Calu3 (cell line): Measurements from ENCODE around the gene TREML2. TPM values are rescaled to one million over a fixed set of nuclear protein-coding genes. Genes with fewer than 3 reads are reported as not detected.

Experiments
- BruUV-seq: library from RNA; stranded (reverse); fragments of 400-500 nt; replicated peaks from 2 replicates; lab custom pipeline; 2021; lab: Mats Ljungman, UMichigan
- CTCF ChIA-PET: fragments of 300-600 bp; sonication (Branson Sonifier 250); formaldehyde crosslinking; loops from one replicate; lab custom pipeline; 2022; ENCODE audit warnings: antibody characterized with exemption; lab: Charles Lee
- DNase-seq: peaks from one replicate; pipeline ENCODE4 v3.0.0; 2022
- H3K27ac Mint-ChIP-seq: one replicate; pipeline ENCODE4 v1.8.0; 2022; ENCODE audit warnings: mixed read lengths; ENCODE audit not compliant: unreplicated experiment
- H3K27me3 Mint-ChIP-seq: one replicate; pipeline ENCODE4 v1.8.0; 2022; ENCODE audit warnings: mixed read lengths; ENCODE audit not compliant: unreplicated experiment
- H3K36me3 Mint-ChIP-seq: one replicate; pipeline ENCODE4 v1.8.0; 2022; ENCODE audit warnings: mild to moderate bottlenecking, moderate library complexity, mixed read lengths; ENCODE audit not compliant: insufficient read depth, unreplicated experiment
- H3K4me1 Mint-ChIP-seq: one replicate; pipeline ENCODE4 v1.8.0; 2022; ENCODE audit warnings: mild to moderate bottlenecking, low read depth, mixed read lengths; ENCODE audit not compliant: unreplicated experiment
- H3K4me3 Mint-ChIP-seq: one replicate; pipeline ENCODE4 v1.8.0; 2022; ENCODE audit warnings: mild to moderate bottlenecking, low read depth, moderate library complexity, mixed read lengths; ENCODE audit not compliant: unreplicated experiment
- H3K9me3 Mint-ChIP-seq: one replicate; pipeline ENCODE4 v1.8.0; 2022; ENCODE audit warnings: low read depth, mixed read lengths; ENCODE audit not compliant: unreplicated experiment
- intact Hi-C: fragments of 100-400 bp; cut with micrococcal nuclease; formaldehyde crosslinking; loops from one replicate; pipeline ENCODE4 v1.10.0; 2022; ENCODE audit not compliant: unreplicated experiment
- total RNA-seq: library from RNA; stranded (reverse); gene quantifications from 2 replicates; pipeline ENCODE4 v1.2.3, GENCODE V29; 2022
- TF ChIP-seq, protein P1 (sequence below): fragments of 200-600 bp; IDR thresholded peaks from one replicate; pipeline ENCODE4 v1.8.0; 2022; ENCODE audit warnings: antibody characterized with exemption; ENCODE audit not compliant: unreplicated experiment

TREML2 gene
- total RNA-seq, 1 experiment from 2014 or later = not detected

DNA sequence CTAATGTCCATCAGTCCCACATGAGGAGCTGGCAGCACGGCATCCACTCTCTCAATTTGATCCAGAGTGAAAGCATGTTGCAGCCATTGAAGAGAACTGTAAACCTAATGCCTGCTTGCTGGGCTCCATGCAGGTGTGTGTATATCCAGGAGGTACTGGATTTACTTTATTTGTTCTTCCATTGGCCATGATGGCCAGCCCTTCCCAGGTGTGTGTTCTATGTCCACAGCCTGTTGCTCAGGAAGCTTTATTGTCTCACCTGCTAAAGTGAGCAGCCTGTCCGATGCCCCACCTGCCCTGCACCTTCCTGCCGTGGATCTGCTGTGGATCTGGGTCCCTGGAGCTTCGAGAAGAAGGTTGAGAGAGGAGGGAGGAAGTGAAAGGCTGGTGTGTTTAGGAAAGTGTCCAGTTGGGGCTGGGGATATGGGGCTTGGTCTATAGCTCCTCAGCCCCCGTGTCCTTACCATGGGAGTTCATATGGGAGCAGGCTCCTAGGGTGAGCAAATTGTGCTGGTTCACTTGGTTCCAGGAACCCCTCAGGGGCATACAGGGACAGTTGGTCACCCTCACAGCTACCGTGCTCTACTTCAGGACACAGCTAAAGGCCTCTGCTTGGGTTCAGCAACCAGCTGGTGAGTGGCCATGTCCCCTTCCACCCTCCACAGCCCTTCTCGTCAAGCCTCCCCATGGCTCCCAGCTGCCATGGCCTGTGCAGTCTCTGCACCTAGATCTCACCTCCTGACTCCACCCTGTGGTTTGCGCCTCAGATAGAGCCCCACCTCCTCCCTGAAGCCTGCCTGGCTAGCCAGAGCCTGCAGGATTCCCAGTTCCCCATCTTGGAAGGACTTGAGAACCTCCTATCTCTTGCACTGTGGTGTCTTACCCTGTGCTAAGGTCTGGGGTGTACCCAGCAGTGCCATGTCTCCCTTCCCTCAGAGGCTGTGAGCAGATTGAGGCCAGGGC is 12.7 kb downstream of the TREML2 start:
- peaks cover 69% of the 10 kb centered on the region for H3K27me3 Mint-ChIP-seq
- TF ChIP-seq, protein P1, sequence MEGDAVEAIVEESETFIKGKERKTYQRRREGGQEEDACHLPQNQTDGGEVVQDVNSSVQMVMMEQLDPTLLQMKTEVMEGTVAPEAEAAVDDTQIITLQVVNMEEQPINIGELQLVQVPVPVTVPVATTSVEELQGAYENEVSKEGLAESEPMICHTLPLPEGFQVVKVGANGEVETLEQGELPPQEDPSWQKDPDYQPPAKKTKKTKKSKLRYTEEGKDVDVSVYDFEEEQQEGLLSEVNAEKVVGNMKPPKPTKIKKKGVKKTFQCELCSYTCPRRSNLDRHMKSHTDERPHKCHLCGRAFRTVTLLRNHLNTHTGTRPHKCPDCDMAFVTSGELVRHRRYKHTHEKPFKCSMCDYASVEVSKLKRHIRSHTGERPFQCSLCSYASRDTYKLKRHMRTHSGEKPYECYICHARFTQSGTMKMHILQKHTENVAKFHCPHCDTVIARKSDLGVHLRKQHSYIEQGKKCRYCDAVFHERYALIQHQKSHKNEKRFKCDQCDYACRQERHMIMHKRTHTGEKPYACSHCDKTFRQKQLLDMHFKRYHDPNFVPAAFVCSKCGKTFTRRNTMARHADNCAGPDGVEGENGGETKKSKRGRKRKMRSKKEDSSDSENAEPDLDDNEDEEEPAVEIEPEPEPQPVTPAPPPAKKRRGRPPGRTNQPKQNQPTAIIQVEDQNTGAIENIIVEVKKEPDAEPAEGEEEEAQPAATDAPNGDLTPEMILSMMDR = no peak
- BruUV-seq = no TSS peak
- H3K9me3 Mint-ChIP-seq = no peaks in the 10 kb centered on the region
- no peak for DNase-seq
- no peak overlapping the region for H3K27ac Mint-ChIP-seq
- no peaks in the 10 kb centered on the region for H3K36me3 Mint-ChIP-seq
- H3K4me1 Mint-ChIP-seq = no peaks in the 10 kb centered on the region
- CTCF ChIA-PET = no interaction called here
- no peak overlapping the region for H3K4me3 Mint-ChIP-seq
- intact Hi-C loops = no loop called here

DNA sequence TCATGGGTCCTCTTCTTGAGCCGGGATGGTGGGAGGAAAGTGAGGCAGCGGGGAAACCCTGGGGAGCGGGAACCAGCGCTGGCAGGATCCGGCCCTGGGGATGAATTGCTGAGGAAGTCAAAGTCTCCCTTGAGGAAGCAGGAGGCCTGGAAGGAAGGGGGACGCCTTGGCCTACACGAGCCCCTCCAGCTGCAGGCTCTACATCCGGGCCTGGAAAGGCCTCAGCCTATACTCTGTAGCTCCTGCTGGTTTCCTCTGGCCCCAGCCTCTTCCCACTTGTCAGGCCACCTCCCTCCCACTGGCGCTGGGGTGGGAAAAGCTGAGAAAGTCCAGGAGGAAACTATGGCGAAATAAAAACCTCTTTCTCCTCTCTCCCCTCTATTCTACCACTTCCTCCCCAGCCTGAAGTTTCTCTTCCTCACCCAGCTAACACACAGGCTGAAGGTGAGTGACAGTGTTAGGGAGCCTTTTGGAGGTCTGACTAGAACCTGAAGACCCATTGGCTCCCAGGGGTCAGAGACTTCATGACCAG is 14.9 kb downstream of the TREML2 start:
- H3K4me1 Mint-ChIP-seq = no peaks in the 10 kb centered on the region
- no TSS peak for BruUV-seq
- intact Hi-C loops = no loop called here
- TF ChIP-seq, protein P1 = no peak
- CTCF ChIA-PET = no interaction called here
- H3K9me3 Mint-ChIP-seq = no peaks in the 10 kb centered on the region
- no peak for DNase-seq
- no peaks in the 10 kb centered on the region for H3K36me3 Mint-ChIP-seq
- no peak overlapping the region for H3K27ac Mint-ChIP-seq
- no peak overlapping the region for H3K4me3 Mint-ChIP-seq
- peaks cover 48% of the 10 kb centered on the region for H3K27me3 Mint-ChIP-seq

DNA sequence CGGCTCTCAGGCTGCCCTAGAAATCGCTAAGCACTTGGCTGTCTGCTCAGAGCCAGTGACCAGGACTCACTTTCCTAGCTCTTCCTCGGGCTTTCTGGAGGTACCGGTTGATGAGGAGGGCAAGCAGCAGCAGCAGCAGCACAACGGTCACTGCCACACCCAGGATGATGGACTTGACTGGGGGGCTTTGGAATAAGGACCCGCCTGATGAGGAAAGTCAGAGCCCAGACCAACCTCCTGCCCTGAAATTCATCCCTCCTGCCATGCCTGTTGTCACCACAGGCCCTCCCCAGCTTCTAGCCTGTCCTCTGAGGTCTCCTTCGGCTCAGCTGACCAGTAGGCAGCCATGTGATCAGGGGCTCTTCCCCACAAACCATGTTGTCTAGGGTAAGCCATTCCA is 16.2 kb downstream of the TREML2 start:
- no TSS peak for BruUV-seq
- Mint-ChIP-seq H3K9me3 (no peaks in the 10 kb centered on the region), H3K36me3 (no peaks in the 10 kb centered on the region), H3K4me3 (no peak overlapping the region), H3K27me3 (peaks cover 36% of the 10 kb centered on the region), H3K27ac (no peak overlapping the region), H3K4me1 (no peaks in the 10 kb centered on the region)
- no peak for DNase-seq
- intact Hi-C loops = no loop called here
- CTCF ChIA-PET = no interaction called here
- TF ChIP-seq, protein P1 = no peak

GRCh38 chr6:41182069-41183034 is 18.6 kb downstream of the TREML2 start:
- Mint-ChIP-seq H3K4me3 (no peak overlapping the region), H3K27ac (no peak overlapping the region), H3K9me3 (no peaks in the 10 kb centered on the region), H3K27me3 (peaks cover 41% of the 10 kb centered on the region), H3K36me3 (no peaks in the 10 kb centered on the region), H3K4me1 (no peaks in the 10 kb centered on the region)
- intact Hi-C loops = loop anchor here (1.0 to 2.0 kb wide), 2 partner anchors 90 to 136 kb away; no protein-coding TSS in a partner anchor
- TF ChIP-seq, protein P1 = peak; percentile 51
- no TSS peak for BruUV-seq
- CTCF ChIA-PET = interaction anchor here (0.5 to 2.2 kb wide), 21 partner anchors 9 to 854 kb away, joined by 3 to 15 read pairs (median 3); partner anchors contain the start of gene UNC5CL
- DNase-seq = peak; percentile 62
